ENCODE measurements around the gene SGK2. TPM values are rescaled to one million over a fixed set of nuclear protein-coding genes. Genes with fewer than 3 reads are reported as not detected.

The SGK2 gene
- total RNA-seq, 1 experiment from 2014 or later, result 45.6 TPM

DNA sequence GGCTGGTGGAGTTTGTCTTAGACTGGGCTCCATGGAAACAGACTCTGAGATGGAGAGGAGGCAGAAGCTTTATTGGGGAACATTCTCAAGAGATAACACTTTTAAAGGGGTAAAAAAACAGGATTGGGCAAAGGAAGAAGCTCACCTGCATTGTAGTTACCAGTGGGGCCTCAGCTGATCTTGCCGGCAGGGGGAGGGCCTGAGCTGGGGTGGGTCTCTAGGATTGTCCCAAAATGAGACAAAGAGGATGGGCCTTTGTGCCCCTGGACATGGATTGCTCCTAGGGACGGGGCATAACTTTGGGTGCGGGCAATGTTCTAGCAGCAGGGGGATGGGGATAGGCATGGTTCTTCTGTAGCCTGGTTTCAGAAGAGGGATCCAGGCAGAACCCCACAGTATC is 12.5 kb downstream of the SGK2 start:
- no TSS peak for BruUV-seq (replicated peaks)
- H3K4me1 Mint-ChIP-seq (ENCODE audit: low read depth, unreplicated experiment), result no peaks in the 10 kb centered on the region
- H3K27me3 Mint-ChIP-seq (ENCODE audit: unreplicated experiment), result no peaks in the 10 kb centered on the region
- CTCF ChIA-PET, result interaction anchor here (1.3 kb wide), 1 partner anchor 15 kb away, joined by 4 read pairs; no protein-coding TSS in a partner anchor
- TF ChIP-seq, protein P1, sequence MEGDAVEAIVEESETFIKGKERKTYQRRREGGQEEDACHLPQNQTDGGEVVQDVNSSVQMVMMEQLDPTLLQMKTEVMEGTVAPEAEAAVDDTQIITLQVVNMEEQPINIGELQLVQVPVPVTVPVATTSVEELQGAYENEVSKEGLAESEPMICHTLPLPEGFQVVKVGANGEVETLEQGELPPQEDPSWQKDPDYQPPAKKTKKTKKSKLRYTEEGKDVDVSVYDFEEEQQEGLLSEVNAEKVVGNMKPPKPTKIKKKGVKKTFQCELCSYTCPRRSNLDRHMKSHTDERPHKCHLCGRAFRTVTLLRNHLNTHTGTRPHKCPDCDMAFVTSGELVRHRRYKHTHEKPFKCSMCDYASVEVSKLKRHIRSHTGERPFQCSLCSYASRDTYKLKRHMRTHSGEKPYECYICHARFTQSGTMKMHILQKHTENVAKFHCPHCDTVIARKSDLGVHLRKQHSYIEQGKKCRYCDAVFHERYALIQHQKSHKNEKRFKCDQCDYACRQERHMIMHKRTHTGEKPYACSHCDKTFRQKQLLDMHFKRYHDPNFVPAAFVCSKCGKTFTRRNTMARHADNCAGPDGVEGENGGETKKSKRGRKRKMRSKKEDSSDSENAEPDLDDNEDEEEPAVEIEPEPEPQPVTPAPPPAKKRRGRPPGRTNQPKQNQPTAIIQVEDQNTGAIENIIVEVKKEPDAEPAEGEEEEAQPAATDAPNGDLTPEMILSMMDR (IDR thresholded peaks at IDR 0.05; ENCODE audit: unreplicated experiment), result no peak
- H3K27ac Mint-ChIP-seq (ENCODE audit: unreplicated experiment), result no peak overlapping the region
- peaks cover 4% of the 10 kb centered on the region for H3K36me3 Mint-ChIP-seq (ENCODE audit: insufficient read depth, unreplicated experiment)
- intact Hi-C loops (cut with micrococcal nuclease; ENCODE audit: unreplicated experiment), result no loop called here
- no peaks in the 10 kb centered on the region for H3K9me3 Mint-ChIP-seq (ENCODE audit: low read depth, unreplicated experiment)
- DNase-seq, result no peak
- H3K4me3 Mint-ChIP-seq (ENCODE audit: low read depth, unreplicated experiment), result no peak overlapping the region

DNA sequence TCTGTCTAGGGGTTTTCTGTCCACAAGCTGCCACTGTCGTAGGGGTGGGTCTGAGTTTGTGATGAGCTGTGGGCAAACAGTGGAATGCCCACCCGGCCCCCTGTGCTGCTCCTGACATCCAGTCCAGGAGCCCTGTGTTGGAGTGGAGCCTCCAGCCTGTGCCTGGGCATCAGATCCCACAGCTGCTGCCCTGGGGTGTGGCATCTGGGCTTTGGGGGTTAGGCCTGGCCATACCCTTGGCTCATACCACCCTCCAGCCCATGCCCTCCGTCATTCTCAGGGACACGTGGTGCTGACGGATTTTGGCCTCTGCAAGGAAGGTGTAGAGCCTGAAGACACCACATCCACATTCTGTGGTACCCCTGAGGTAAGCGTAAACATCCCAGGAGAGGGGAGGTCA is 12.9 kb downstream of the SGK2 start:
- no peak for DNase-seq
- no peak overlapping the region for H3K4me3 Mint-ChIP-seq (ENCODE audit: low read depth, unreplicated experiment)
- intact Hi-C loops (cut with micrococcal nuclease; ENCODE audit: unreplicated experiment), result no loop called here
- peaks cover 4% of the 10 kb centered on the region for H3K36me3 Mint-ChIP-seq (ENCODE audit: insufficient read depth, unreplicated experiment)
- TF ChIP-seq, protein P1 (IDR thresholded peaks at IDR 0.05; ENCODE audit: unreplicated experiment), result no peak
- no peaks in the 10 kb centered on the region for H3K9me3 Mint-ChIP-seq (ENCODE audit: low read depth, unreplicated experiment)
- BruUV-seq (replicated peaks), result no TSS peak
- H3K27me3 Mint-ChIP-seq (ENCODE audit: unreplicated experiment), result no peaks in the 10 kb centered on the region
- H3K27ac Mint-ChIP-seq (ENCODE audit: unreplicated experiment), result no peak overlapping the region
- CTCF ChIA-PET, result interaction anchor here (0.7 to 1.3 kb wide), 2 partner anchors 16 to 19 kb away, joined by 3 to 4 read pairs; partner anchors contain the start of gene IFT52
- no peaks in the 10 kb centered on the region for H3K4me1 Mint-ChIP-seq (ENCODE audit: low read depth, unreplicated experiment)

DNA sequence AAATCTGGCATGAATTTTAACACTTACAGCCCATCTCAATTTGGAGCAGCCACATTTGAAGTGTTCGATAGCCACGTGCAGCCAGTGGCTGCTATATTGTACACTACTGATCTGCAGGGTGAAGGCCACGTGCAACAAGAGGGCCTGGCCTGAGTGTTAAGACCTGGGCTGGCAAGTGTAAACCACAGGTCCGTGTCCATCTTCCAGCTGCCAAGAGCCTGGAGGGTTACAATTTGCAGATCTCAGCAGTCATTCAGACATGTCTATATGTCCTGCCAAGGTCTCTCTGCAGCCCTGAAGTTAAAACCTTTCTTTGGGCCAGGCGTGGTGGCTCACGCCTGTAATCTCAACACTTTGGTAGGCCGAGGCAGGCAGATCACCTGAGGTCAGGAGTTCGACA is 14.1 kb downstream of the SGK2 start:
- no TSS peak for BruUV-seq (replicated peaks)
- TF ChIP-seq, protein P1 (IDR thresholded peaks at IDR 0.05; ENCODE audit: unreplicated experiment), result no peak
- DNase-seq, result no peak
- Mint-ChIP-seq H3K9me3 (ENCODE audit: low read depth, unreplicated experiment) (no peaks in the 10 kb centered on the region), H3K36me3 (ENCODE audit: insufficient read depth, unreplicated experiment) (peaks cover 4% of the 10 kb centered on the region), H3K27me3 (ENCODE audit: unreplicated experiment) (no peaks in the 10 kb centered on the region), H3K4me1 (ENCODE audit: low read depth, unreplicated experiment) (no peaks in the 10 kb centered on the region), H3K27ac (ENCODE audit: unreplicated experiment) (no peak overlapping the region), H3K4me3 (ENCODE audit: low read depth, unreplicated experiment) (no peak overlapping the region)
- intact Hi-C loops (cut with micrococcal nuclease; ENCODE audit: unreplicated experiment), result no loop called here
- CTCF ChIA-PET, result no interaction called here

DNA sequence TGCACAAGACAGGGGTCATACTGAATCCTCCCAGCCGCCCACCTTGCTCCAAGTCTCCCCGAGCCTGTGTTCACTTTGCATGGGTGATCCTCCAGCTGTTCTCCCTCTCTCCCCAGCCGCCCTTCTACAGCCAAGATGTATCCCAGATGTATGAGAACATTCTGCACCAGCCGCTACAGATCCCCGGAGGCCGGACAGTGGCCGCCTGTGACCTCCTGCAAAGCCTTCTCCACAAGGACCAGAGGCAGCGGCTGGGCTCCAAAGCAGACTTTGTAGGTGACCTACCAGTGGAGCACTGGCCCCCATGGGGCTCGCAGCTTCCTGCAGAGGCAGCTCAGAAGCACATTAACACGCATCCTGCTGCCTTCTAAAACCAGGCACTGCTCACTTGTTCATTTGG is 17.3 kb downstream of the SGK2 start:
- H3K27me3 Mint-ChIP-seq (ENCODE audit: unreplicated experiment), result no peaks in the 10 kb centered on the region
- intact Hi-C loops (cut with micrococcal nuclease; ENCODE audit: unreplicated experiment), result no loop called here
- H3K4me3 Mint-ChIP-seq (ENCODE audit: low read depth, unreplicated experiment), result no peak overlapping the region
- no peaks in the 10 kb centered on the region for H3K4me1 Mint-ChIP-seq (ENCODE audit: low read depth, unreplicated experiment)
- no peak overlapping the region for H3K27ac Mint-ChIP-seq (ENCODE audit: unreplicated experiment)
- H3K36me3 Mint-ChIP-seq (ENCODE audit: insufficient read depth, unreplicated experiment), result peaks cover 11% of the 10 kb centered on the region
- BruUV-seq (replicated peaks), result no TSS peak
- TF ChIP-seq, protein P1 (IDR thresholded peaks at IDR 0.05; ENCODE audit: unreplicated experiment), result no peak
- no peak for DNase-seq
- CTCF ChIA-PET, result interaction anchor here (0.5 to 0.6 kb wide), 3 partner anchors 18 to 59 kb away, joined by 3 to 4 read pairs (median 3); no protein-coding TSS in a partner anchor
- no peaks in the 10 kb centered on the region for H3K9me3 Mint-ChIP-seq (ENCODE audit: low read depth, unreplicated experiment)

All from Calu3 (cell line).